ENCODE results near the gene PDGFD. TPM values are rescaled to one million over a fixed set of nuclear protein-coding genes. Genes with fewer than 3 reads are reported as not detected.

Gene PDGFD
- total and polyA plus RNA-seq, 12 donors: 6.0 to 17.5 (median 10.7) TPM

GRCh38 chr11:104093426-104094280 is 70.3 kb downstream of the PDGFD start:
- no peak overlapping the region for H3K4me3 ChIP-seq
- H3K27ac ChIP-seq: no peak overlapping the region
- intact Hi-C loops (cut with DNase I): no loop called here
- H3K27me3 ChIP-seq: no peaks in the 10 kb centered on the region
- no peak for TF ChIP-seq CTCF (IDR thresholded peaks at IDR 0.05)
- 89% methylated on average over 5 of the region's 5 CpGs for WGBS, 2 donors
- no peaks in the 10 kb centered on the region for H3K36me3 ChIP-seq
- no peaks in the 10 kb centered on the region for H3K9me3 ChIP-seq
- DNase-seq (no peak), ATAC-seq (no peak)
- peaks cover 0 to 41% (median 14%) of the 10 kb centered on the region in 9 donors for H3K4me1 ChIP-seq

- DNase-seq (no peak), ATAC-seq (no peak)
- intact Hi-C loops (cut with DNase I): no loop called here
- 85 to 89% methylated on average over 2 of the region's 2 CpGs for WGBS, 2 donors
- no peak for TF ChIP-seq CTCF (IDR thresholded peaks at IDR 0.05)
- no peaks in the 10 kb centered on the region for H3K36me3 ChIP-seq
- no peaks in the 10 kb centered on the region for H3K9me3 ChIP-seq
- no peaks in the 10 kb centered on the region for H3K27me3 ChIP-seq
- no peak overlapping the region for H3K27ac ChIP-seq
- peaks cover 0 to 41% (median 14%) of the 10 kb centered on the region in 9 donors for H3K4me1 ChIP-seq
- no peak overlapping the region for H3K4me3 ChIP-seq
Measured at GRCh38 chr11:104092744-104093143, 71.2 kb downstream of the PDGFD start.

- Histone ChIP-seq H3K27ac (peak overlapping the region in 2 of 10 donors; percentile 6 to 21), H3K4me3 (no peak overlapping the region), H3K4me1 (peaks cover 0 to 40% (median 14%) of the 10 kb centered on the region in 9 donors), H3K36me3 (no peaks in the 10 kb centered on the region), H3K27me3 (no peaks in the 10 kb centered on the region), H3K9me3 (no peaks in the 10 kb centered on the region)
- 63 to 72% methylated on average over 4 of the region's 4 CpGs for WGBS, 2 donors
- TF ChIP-seq CTCF (IDR thresholded peaks at IDR 0.05): no peak
- peak in 4 of 8 donors; percentile 16 to 73 (median 48) for ATAC-seq
- DNase-seq: no peak
- intact Hi-C loops (cut with DNase I): no loop called here
Measured at GRCh38 chr11:104091281-104092096, 72.5 kb downstream of the PDGFD start.

- H3K27me3 ChIP-seq: no peaks in the 10 kb centered on the region
- H3K9me3 ChIP-seq: no peaks in the 10 kb centered on the region
- H3K36me3 ChIP-seq: no peaks in the 10 kb centered on the region
- ATAC-seq (peak in 1 of 8 donors; percentile 37), DNase-seq (no peak)
- no peak overlapping the region for H3K4me3 ChIP-seq
- no peak for TF ChIP-seq CTCF (IDR thresholded peaks at IDR 0.05)
- peaks cover 0 to 35% (median 14%) of the 10 kb centered on the region in 9 donors for H3K4me1 ChIP-seq
- H3K27ac ChIP-seq: peak overlapping the region in 2 of 10 donors; percentile 5 to 21
- 19 to 24% methylated on average over 3 of the region's 3 CpGs for WGBS, 2 donors
- intact Hi-C loops (cut with DNase I): no loop called here
Measured at GRCh38 chr11:104090767-104091166, 73.2 kb downstream of the PDGFD start.

Data from heart right ventricle (tissue), 16 donors.